ENCODE data around the gene MAL.

Gene MAL

DNA sequence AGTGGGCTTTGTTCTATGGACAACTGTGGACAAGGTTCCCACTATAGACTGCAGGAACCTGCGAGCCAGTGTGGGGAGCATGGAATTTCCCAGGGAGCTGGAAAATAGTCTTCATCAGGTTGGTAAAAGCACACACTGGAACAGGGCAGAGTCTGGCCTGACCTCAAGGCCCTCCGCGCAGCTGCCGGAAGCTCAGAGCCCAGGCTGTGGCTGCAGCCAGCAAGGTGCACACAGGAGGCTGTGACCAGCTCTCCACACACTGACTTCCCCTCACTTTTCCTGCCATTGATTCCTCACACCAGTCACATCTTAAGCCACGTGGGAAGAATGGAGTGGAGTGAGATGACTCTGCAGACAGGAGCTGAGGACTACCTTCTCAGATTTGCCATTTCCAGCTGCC, 19.1 kb downstream of the MAL start:
- DNase-seq (ENCODE audit: insufficient read length, low spot score): no peak
- no peak for TF ChIP-seq CTCF (IDR thresholded peaks at IDR 0.05; ENCODE audit: insufficient read depth, missing control alignments)
- FAIRE-seq: no peak

- FAIRE-seq (no peak), DNase-seq (ENCODE audit: insufficient read length, low spot score) (no peak)
- no peak for TF ChIP-seq CTCF (IDR thresholded peaks at IDR 0.05; ENCODE audit: insufficient read depth, missing control alignments)
Observed at GRCh38 chr2:95046371-95047112, 21.0 kb downstream of the MAL start.

DNA sequence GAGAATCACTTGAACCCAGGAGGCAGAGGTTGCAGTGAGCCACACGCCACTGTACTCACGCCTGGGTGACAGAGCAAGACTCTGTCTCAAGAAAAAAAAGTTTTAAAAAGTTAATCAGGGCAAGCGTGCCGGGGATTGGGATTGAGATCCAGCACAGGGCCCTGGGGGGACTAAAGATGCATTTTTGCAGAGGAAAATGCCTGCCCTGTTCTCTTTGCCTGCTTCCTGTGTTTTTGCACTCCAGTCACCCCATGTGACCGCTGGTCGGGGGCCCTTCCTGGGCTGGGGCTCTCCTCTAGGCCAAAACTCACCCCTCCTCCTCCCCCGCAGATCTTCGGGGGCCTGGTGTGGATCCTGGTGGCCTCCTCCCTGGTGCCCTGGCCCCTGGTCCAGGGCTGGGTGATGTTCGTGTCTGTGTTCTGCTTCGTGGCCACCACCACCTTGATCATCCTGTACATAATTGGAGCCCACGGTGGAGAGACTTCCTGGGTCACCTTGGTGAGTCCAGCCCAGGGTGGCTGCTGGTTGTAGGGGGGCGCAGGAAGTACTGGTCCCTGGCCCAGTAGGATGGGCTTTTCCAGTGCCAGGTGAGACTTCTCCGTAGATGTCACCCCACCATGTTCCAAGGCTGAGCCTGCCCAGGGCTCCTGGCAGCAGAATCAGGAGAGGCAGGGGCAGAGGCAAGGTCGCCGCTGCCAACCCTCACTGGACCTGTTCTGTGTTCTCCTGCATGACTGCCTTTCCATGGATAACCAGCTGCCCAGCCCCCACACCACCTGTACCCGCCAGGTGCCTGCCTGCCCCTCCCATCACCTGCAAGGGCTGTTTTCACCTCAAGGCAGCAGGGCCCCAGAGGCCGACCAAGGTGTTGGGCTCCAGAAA, 22.4 kb downstream of the MAL start:
- no peak for TF ChIP-seq CTCF (IDR thresholded peaks at IDR 0.05; ENCODE audit: insufficient read depth, missing control alignments)
- FAIRE-seq (no peak), DNase-seq (ENCODE audit: insufficient read length, low spot score) (no peak)

GRCh38 chr2:95048825-95049682, 23.5 kb downstream of the MAL start:
- DNase-seq (ENCODE audit: insufficient read length, low spot score) (no peak), FAIRE-seq (no peak)
- no peak for TF ChIP-seq CTCF (IDR thresholded peaks at IDR 0.05; ENCODE audit: insufficient read depth, missing control alignments)

DNA sequence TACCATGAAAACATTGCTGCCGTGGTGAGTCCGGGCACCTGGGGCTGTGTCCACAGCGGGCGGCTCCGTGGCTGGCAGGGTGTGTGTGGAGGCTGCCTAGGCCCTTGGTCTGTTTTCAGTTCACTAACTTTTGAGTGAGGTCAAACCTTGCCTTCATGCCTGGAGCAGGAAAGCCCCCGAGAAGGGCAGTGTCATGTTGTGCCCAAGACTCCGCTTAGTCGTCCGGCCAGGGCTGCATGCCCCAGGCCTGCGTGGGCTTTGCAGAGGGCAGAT, 24.1 kb downstream of the MAL start:
- TF ChIP-seq CTCF (IDR thresholded peaks at IDR 0.05; ENCODE audit: insufficient read depth, missing control alignments): no peak
- DNase-seq (ENCODE audit: insufficient read length, low spot score): no peak
- FAIRE-seq: no peak

GRCh38 chr2:95049961-95050360, 24.5 kb downstream of the MAL start:
- no peak for TF ChIP-seq CTCF (IDR thresholded peaks at IDR 0.05; ENCODE audit: insufficient read depth, missing control alignments)
- no peak for DNase-seq (ENCODE audit: insufficient read length, low spot score)
- no peak for FAIRE-seq

All from D721Med (cell line).